Inflammatory macrophage treated with lipopolysaccharide for 1 hour (primary cell): ENCODE data around the gene ZNF488.

Experiments
- DNase-seq, 2 donors: peaks; one replicate each; pipeline ENCODE4 v3.0.0-alpha.2; 2020 to 2022

Gene ZNF488

GRCh38 chr10:47365431-47366180, 18.5 kb downstream of the ZNF488 start:
- DNase-seq = no peak

DNA sequence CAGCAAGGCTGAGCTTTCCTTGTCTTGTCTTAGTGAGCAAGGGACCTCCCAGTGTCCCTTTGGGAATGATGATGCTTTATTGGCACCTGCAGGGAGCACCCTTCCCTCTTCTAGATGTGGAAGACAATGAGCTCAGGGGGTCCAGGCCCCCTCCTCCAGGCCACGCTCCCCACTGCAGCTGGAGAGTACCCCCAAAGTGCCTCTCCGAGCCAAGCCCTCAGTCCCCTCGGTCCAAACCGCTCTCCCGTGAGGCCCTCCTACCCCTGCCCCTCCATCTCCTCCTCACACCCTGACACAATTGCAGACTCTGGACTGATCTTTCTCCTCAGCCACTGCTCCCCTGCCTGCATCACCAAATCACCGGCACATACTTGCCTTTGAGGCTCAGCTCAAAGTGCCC, 19.2 kb downstream of the ZNF488 start:
- no peak for DNase-seq

DNA sequence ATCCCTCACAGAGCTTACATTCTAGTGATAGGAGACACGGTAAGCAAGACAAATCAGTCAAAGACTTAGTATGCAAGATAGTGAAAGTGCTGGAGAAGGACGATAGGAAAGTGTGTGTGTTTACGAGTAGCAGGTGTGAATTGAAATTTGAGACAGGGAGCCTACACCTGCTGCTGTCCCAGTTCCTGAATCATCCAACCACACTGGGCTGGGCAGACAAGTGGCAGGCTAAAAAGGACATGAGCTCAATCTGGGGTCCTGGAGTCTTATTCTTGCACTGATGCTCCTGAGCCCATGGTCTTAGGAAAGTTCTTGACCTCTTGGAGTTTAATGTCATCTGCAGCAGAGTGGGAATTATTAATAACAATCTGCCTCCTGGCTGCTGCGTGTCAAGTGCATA, 19.7 kb downstream of the ZNF488 start:
- DNase-seq = no peak

GRCh38 chr10:47363781-47364180, 20.3 kb downstream of the ZNF488 start:
- no peak for DNase-seq

GRCh38 chr10:47362199-47362598, 21.9 kb downstream of the ZNF488 start:
- no peak for DNase-seq

DNA sequence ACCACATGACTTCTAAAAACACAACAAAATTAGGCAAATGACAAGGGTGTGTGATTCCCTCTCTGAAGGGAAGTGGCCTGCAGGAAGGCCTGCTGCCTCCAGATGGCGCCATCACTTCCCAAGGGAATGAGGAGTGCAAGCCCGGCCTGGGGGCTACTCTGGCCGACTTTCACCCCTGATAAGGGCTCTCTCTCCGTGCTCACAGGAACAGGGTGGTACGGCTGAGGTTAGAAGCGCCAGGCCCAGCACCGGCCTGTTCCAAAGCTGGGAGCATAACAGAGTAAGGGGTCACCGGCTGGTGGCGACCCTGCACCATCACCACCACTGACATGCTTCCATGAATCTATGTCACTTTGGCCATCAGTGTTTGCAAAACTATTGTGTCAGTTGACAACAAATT, 22.8 kb downstream of the ZNF488 start:
- peak; percentile 8 to 63 for DNase-seq

GRCh38 chr10:47360419-47361040, 23.6 kb downstream of the ZNF488 start:
- no peak for DNase-seq

- no peak for DNase-seq
Observed at GRCh38 chr10:47359626-47360418, 24.3 kb downstream of the ZNF488 start.

DNA sequence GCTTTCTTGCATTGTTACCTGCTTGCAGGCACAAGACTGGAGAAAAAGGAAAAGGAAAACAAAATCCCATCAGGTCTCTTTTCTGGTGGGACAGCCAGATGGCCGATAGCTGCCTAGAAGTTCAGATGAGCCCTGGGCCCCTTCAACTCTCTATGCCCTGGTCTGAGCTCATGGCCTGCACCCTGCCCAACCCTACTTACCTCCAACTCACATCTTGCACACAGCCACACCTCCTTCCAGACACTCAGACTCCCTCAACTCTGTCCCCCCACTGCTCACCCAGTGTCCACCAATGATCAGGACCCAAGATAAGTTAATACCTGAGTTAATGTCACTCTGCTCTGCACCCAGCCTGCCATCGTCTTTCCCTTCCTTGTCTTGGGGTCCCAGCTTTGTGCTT, 25.0 kb downstream of the ZNF488 start:
- DNase-seq = no peak

DNA sequence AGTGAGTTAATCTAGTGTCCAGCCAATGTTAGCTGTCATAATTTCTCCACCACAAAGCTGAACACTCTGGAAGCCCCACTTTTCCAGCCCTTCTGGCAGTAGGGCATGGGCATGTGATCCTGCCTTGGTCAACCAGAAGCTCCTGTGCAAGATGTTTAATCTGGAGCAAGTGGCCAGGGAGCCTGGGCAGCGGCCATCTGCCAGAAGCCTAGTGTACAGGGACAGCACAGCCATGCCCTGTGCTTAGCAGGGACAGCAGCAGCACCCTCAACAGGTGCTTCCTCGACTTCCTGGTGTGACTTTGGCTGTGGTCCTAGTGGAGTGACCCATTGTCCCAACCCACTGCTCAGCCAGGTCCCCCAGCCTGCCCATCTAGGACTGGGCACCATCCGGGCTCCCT, 25.6 kb downstream of the ZNF488 start:
- no peak for DNase-seq

GRCh38 chr10:47357911-47358310, 26.2 kb downstream of the ZNF488 start:
- DNase-seq = no peak

GRCh38 chr10:47357131-47357582, 26.9 kb downstream of the ZNF488 start:
- DNase-seq = no peak

DNA sequence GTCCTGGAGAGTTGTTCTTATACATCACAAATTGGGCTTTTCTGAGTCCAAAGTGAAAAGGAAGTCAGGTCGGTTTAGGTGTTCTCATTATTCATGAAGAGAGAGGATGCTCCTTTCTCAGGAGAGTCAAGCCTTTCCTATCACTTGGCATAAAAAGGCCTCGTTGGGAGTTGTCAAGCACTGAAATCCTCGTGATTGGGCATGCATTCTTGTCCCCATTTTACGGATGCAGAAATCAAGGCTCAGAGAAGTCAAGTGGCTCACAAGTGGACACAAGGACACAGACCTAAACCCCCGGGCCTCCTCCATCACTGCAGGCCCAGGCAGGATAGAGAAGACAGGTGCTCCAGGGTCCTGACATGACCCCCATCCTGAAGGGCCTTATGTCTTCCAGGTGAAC, 27.4 kb downstream of the ZNF488 start:
- DNase-seq = no peak

- DNase-seq = no peak
Observed at GRCh38 chr10:47354900-47355299, 29.2 kb downstream of the ZNF488 start.

DNA sequence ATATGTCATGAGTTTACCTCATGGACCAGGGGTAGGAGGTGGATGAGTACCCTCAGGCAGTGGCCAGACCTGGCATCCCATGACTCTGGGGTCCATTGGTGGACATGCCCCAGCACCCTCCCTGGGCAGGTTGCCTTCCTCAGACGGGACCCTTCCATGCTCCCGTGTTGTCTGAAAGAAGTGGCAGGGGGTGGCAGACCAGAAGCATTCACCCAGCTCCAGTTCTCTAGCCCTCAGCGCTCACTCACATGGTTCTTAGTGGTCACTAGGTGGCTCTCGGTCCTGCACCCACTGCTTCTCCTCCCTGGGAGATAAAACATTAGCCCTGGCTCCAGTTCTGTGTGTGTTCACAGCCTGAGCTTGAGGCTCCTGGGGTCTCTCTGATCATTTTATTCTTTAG, 29.9 kb downstream of the ZNF488 start:
- DNase-seq = no peak

GRCh38 chr10:47353351-47353750, 30.7 kb downstream of the ZNF488 start:
- no peak for DNase-seq

- no peak for DNase-seq
Observed at GRCh38 chr10:47351899-47352815, 31.9 kb downstream of the ZNF488 start.

- DNase-seq = no peak
Observed at GRCh38 chr10:47350671-47351640, 33.1 kb downstream of the ZNF488 start.

DNA sequence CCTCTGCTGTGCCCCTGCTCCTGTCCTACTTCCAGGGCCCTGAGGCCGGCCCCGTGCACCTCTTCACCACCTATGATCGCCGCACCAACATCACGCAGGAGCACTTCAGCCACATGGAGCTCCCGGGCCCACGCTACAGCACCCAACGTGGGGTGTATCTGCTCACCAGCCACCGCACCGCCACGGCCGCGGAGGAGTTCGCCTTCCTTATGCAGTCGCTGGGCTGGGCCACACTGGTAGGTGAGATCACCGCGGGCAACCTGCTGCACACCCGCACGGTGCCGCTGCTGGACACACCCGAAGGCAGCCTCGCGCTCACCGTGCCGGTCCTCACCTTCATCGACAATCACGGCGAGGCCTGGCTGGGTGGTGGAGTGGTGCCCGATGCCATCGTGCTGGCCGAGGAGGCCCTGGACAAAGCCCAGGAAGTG, 34.1 kb downstream of the ZNF488 start:
- no peak for DNase-seq

DNA sequence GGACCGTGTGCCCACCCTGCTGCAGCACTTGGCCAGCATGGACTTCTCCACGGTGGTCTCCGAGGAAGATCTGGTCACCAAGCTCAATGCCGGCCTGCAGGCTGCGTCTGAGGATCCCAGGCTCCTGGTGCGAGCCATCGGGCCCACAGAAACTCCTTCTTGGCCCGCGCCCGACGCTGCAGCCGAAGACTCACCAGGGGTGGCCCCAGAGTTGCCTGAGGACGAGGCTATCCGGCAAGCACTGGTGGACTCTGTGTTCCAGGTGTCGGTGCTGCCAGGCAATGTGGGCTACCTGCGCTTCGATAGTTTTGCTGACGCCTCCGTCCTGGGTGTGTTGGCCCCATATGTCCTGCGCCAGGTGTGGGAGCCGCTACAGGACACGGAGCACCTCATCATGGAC, 34.6 kb downstream of the ZNF488 start:
- DNase-seq = no peak
